Keratinocyte (primary cell): ENCODE data around the gene SLC36A3. TPM values are rescaled to one million over a fixed set of nuclear protein-coding genes. Genes with fewer than 3 reads are reported as not detected.

Experiments
- DNase-seq: peaks from one replicate; pipeline ENCODE4 v3.0.0-alpha.2; 2011; ENCODE audit warnings: low read depth, missing footprints, low spot score
- FAIRE-seq: peaks from 2 replicates; lab custom pipeline; 2011; peaks lifted over from hg19 to GRCh38; lab: Jason Lieb, UNC
- H2AFZ ChIP-seq: 2 replicates; pipeline ENCODE4 v1.6.0; 2012; ENCODE audit warnings: low read length, control low read depth, inconsistent platforms; ENCODE audit not compliant: control insufficient read depth
- H3K27ac ChIP-seq: 2 replicates; pipeline ENCODE4 v1.5.1; 2011; ENCODE audit warnings: low read length; ENCODE audit not compliant: control insufficient read depth, insufficient read depth
- H3K27me3 ChIP-seq: 3 replicates; pipeline ENCODE4 v1.6.0; 2011; ENCODE audit warnings: low read length; ENCODE audit not compliant: control insufficient read depth, insufficient read depth; ENCODE audit errors: extremely low read depth
- H3K36me3 ChIP-seq, 2 experiments: 2 replicates in 1 of 2; 3 replicates in 1 of 2; pipeline ENCODE4 v1.5.1; 2011; ENCODE audit warnings: low read length in 2 of 2, mild to moderate bottlenecking in 1 of 2; ENCODE audit not compliant: control insufficient read depth in 2 of 2, insufficient read depth in 2 of 2; ENCODE audit errors: extremely low read depth in 1 of 2
- H3K4me1 ChIP-seq: 3 replicates; pipeline ENCODE4 v1.5.1; 2011; ENCODE audit warnings: low read length; ENCODE audit not compliant: control insufficient read depth, insufficient read depth; ENCODE audit errors: extremely low read depth
- H3K4me2 ChIP-seq: 3 replicates; pipeline ENCODE4 v1.6.0; 2011; ENCODE audit warnings: low read depth, low read length; ENCODE audit not compliant: control insufficient read depth, insufficient read depth; ENCODE audit errors: extremely low read depth
- H3K4me3 ChIP-seq, 3 experiments: fragments of 200-600 bp in 1 of 3; sonication (generic) in 1 of 3; 2 replicates in 2 of 3; 3 replicates in 1 of 3; pipeline ENCODE4 v1.5.1; 2011 to 2016; ENCODE audit warnings: low read length in 3 of 3, mild to moderate bottlenecking in 3 of 3, control low read depth in 2 of 3, inconsistent platforms in 1 of 3, low read depth in 1 of 3, mixed read lengths in 1 of 3, mixed run types in 1 of 3, moderate library complexity in 1 of 3; ENCODE audit not compliant: control insufficient read depth in 2 of 3, insufficient read depth in 2 of 3; ENCODE audit errors: extremely low read depth in 1 of 3
- H3K79me2 ChIP-seq: 2 replicates; pipeline ENCODE4 v1.6.0; 2012; ENCODE audit warnings: low read length; ENCODE audit not compliant: control insufficient read depth, insufficient read depth
- H3K9ac ChIP-seq: 3 replicates; pipeline ENCODE4 v1.6.0; 2011; ENCODE audit warnings: low read length; ENCODE audit not compliant: control insufficient read depth, insufficient read depth; ENCODE audit errors: extremely low read depth
- H3K9me1 ChIP-seq: 3 replicates; pipeline ENCODE4 v1.6.0; 2011; ENCODE audit warnings: low read length; ENCODE audit not compliant: control insufficient read depth, insufficient read depth; ENCODE audit errors: extremely low read depth
- H3K9me3 ChIP-seq: 2 replicates; pipeline ENCODE4 v1.5.1; 2012; ENCODE audit warnings: low read depth, low read length; ENCODE audit not compliant: control insufficient read depth
- H4K20me1 ChIP-seq: 3 replicates; pipeline ENCODE4 v1.6.0; 2011; ENCODE audit warnings: low read length; ENCODE audit not compliant: control insufficient read depth, insufficient read depth; ENCODE audit errors: extremely low read depth
- EZH2 ChIP-seq: IDR thresholded peaks from one replicate; pipeline ENCODE4 v1.6.1; 2012; ENCODE audit warnings: inconsistent platforms, mild to moderate bottlenecking, low read length, moderate library complexity
- dilution Hi-C: fragments of 300-500 bp; cut with MboI; formaldehyde crosslinking; loops from one replicate; pipeline ENCODE4 v1.7.0; 2020; ENCODE audit warnings: low sequenced_read_pairs; ENCODE audit not compliant: extremely low pct_ligation_motif_present
- polyA plus RNA-seq, 5 experiments: library from polyadenylated mRNA; depleted of rRNA in 3 of 5; stranded (reverse) in 3 of 5; stranded (forward) in 1 of 5; unstranded in 1 of 5; fragments of >200 nt; gene quantifications; 1 replicate in 1 of 5; 2 replicates in 3 of 5; 3 replicates in 1 of 5; pipeline versions ENCODE4 v1.2.1 to v1.2.3, GENCODE V29; 2011 to 2012; ENCODE audit warnings: missing spikeins in 2 of 5, low read depth in 1 of 5, low replicate concordance in 1 of 5
- TF ChIP-seq, protein P1 (sequence below), 3 experiments: IDR thresholded peaks in 1 of 3; conservative IDR thresholded peaks in 1 of 3; optimal IDR thresholded peaks in 1 of 3; 2 replicates in 2 of 3; 3 replicates in 1 of 3; pipeline versions ENCODE3 to v1.5.1; 2011; ENCODE audit warnings: low read length in 3 of 3, mild to moderate bottlenecking in 3 of 3, moderate library complexity in 2 of 3, control low read depth in 1 of 3, inconsistent platforms in 1 of 3; ENCODE audit not compliant: insufficient read depth in 2 of 3; ENCODE audit errors: extremely low read depth in 1 of 3

The SLC36A3 gene
- polyA plus RNA-seq, 1 donor (not counting 4 experiments of a cell fraction or from before 2014, with no cell fraction given) = not detected

DNA sequence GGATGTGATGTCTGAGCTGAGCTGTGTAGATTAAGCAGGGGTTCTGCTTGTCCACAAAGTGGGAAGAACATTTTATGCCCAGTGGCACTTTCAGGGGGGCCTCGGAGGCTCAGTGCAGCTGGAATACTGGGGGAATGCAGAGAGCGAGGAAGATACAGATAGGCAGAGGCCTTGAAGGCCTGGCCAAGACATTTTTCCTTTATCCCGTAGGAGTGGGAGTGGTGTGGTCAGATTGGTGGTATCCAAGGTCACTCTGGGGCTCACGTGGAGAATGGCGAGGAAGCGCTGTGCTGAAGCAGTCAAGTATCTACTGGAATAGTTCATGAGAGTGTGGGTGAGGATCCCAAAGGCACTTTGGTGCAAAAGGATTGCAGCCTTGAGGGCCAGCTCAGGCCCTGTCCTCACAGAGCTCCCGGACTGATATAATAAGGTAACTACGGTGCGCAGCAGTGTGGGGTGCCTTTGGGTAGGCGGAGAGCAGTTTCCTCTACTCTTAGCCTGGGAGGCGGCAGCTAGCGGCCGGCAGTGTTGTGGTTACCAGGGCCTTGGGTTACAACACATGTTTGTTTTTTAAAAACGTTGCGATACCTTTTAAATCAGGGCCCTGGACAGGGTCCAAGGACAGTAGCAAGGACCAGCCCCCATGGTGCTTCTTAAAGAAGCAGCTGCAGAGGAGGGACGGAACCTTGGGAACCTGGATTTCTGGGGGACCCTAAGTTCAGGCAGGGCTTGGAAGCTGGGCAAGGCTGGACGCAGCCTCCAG, 68.9 kb downstream of the SLC36A3 start:
- no peak overlapping the region for H3K4me2 ChIP-seq
- DNase-seq (no peak), FAIRE-seq (no peak)
- H3K4me3 ChIP-seq = no peak overlapping the region
- H3K4me1 ChIP-seq = no peaks in the 10 kb centered on the region
- dilution Hi-C loops = no loop called here
- no peaks in the 10 kb centered on the region for H3K9me3 ChIP-seq
- H2AFZ ChIP-seq = no peak overlapping the region
- no peaks in the 10 kb centered on the region for H4K20me1 ChIP-seq
- H3K36me3 ChIP-seq = no peaks in the 10 kb centered on the region
- no peaks in the 10 kb centered on the region for H3K79me2 ChIP-seq
- no peak for TF ChIP-seq EZH2
- TF ChIP-seq, protein P1, sequence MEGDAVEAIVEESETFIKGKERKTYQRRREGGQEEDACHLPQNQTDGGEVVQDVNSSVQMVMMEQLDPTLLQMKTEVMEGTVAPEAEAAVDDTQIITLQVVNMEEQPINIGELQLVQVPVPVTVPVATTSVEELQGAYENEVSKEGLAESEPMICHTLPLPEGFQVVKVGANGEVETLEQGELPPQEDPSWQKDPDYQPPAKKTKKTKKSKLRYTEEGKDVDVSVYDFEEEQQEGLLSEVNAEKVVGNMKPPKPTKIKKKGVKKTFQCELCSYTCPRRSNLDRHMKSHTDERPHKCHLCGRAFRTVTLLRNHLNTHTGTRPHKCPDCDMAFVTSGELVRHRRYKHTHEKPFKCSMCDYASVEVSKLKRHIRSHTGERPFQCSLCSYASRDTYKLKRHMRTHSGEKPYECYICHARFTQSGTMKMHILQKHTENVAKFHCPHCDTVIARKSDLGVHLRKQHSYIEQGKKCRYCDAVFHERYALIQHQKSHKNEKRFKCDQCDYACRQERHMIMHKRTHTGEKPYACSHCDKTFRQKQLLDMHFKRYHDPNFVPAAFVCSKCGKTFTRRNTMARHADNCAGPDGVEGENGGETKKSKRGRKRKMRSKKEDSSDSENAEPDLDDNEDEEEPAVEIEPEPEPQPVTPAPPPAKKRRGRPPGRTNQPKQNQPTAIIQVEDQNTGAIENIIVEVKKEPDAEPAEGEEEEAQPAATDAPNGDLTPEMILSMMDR (optimal IDR thresholded peaks at IDR 0.05 in 1 of 3, IDR thresholded peaks at IDR 0.05 in 1 of 3, conservative IDR thresholded peaks at IDR 0.05 in 1 of 3; ENCODE audit: extremely low read depth in 1 of 3, insufficient read depth in 2 of 3, low read length in 3 of 3) = no peak
- no peak overlapping the region for H3K9ac ChIP-seq
- H3K9me1 ChIP-seq = no peaks in the 10 kb centered on the region
- H3K27ac ChIP-seq = no peak overlapping the region
- peaks cover 9% of the 10 kb centered on the region for H3K27me3 ChIP-seq

GRCh38 chr5:151233616-151234085, 69.9 kb downstream of the SLC36A3 start:
- H3K36me3 ChIP-seq = no peaks in the 10 kb centered on the region
- no peaks in the 10 kb centered on the region for H3K9me3 ChIP-seq
- no peaks in the 10 kb centered on the region for H3K79me2 ChIP-seq
- no peaks in the 10 kb centered on the region for H4K20me1 ChIP-seq
- FAIRE-seq = no peak
- no peak for DNase-seq
- no peak overlapping the region for H2AFZ ChIP-seq
- no peaks in the 10 kb centered on the region for H3K4me1 ChIP-seq
- H3K27ac ChIP-seq = no peak overlapping the region
- dilution Hi-C loops = no loop called here
- no peak overlapping the region for H3K4me3 ChIP-seq
- H3K9me1 ChIP-seq = no peaks in the 10 kb centered on the region
- H3K9ac ChIP-seq = no peak overlapping the region
- TF ChIP-seq, protein P1 (optimal IDR thresholded peaks at IDR 0.05 in 1 of 3, IDR thresholded peaks at IDR 0.05 in 1 of 3, conservative IDR thresholded peaks at IDR 0.05 in 1 of 3; ENCODE audit: extremely low read depth in 1 of 3, insufficient read depth in 2 of 3, low read length in 3 of 3) = no peak
- TF ChIP-seq EZH2 = no peak
- peaks cover 9% of the 10 kb centered on the region for H3K27me3 ChIP-seq
- no peak overlapping the region for H3K4me2 ChIP-seq
